ENCODE measurements around the gene PGAP2. TPM values are rescaled to one million over a fixed set of nuclear protein-coding genes. Genes with fewer than 3 reads are reported as not detected.
"Not testable (repeated sequence)": the region's sequence is repeated elsewhere in the genome, so short reads cannot be mapped to it uniquely, and the experiment has no call there.

Gene PGAP2
- total RNA-seq, 2 donors from 2014 or later: 17.8 to 19.3 TPM

DNA sequence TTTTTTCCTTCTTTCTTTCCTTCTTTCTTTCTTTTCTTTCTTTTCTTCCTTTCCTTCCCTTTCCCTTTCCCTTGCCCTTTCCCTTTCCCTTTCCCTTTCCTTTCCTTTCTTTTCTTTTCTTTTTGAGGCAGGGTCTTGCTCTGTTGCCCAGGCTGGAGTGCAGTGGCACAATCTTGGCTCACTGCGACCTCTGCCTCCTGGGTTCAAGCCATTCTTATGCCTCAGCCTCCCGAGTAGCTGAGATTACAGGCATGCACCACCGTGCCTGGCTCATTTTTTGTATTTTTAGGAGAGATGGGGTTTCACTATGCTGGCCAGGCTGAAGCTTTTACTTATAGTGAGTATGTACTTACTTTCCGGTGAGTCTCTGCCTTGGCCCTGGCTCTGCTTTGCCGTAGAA, 6.5 kb downstream of the PGAP2 start:
- Mint-ChIP-seq H3K4me1 (peaks cover 15% of the 10 kb centered on the region), H3K27ac (peak overlapping the region; percentile 27)
- H3K27me3 Mint-ChIP-seq: not testable (repeated sequence)

DNA sequence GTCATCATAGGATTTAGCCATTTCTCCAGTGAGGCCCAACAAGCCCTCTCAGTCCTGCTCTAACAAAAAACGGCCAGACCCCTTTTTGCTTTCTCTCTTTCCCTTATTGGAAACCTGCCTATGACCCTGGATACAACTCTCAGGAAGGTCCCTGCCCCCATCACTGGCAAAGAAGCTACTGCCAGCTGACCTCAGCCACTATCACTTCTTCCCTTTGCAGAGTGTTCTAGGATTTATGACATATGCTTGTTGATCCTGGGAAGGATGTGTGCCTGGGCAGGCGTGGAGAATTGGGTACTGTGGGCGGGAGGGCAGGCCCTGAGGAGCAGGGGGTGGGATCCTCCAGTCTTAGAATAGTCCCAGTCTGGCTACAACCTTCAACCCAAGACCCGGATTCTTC, 7.5 kb downstream of the PGAP2 start:
- Mint-ChIP-seq H3K4me3 (no peak overlapping the region), H3K36me3 (ENCODE audit: low read depth) (peaks cover 3% of the 10 kb centered on the region), H3K27me3 (no peaks in the 10 kb centered on the region), H3K27ac (no peak overlapping the region), H3K4me1 (peaks cover 15% of the 10 kb centered on the region)
- no peaks in the 10 kb centered on the region for H3K9me3 ChIP-seq (ENCODE audit: control insufficient read depth, low read length, poor library complexity, severe bottlenecking)
- DNase-seq: no peak
- no peak for ATAC-seq

More for the DNA sequence above, 6.5 kb downstream of the PGAP2 start:
- not testable (repeated sequence) for H3K4me3 Mint-ChIP-seq; H3K9me3 ChIP-seq (ENCODE audit: control insufficient read depth, low read length, poor library complexity, severe bottlenecking); ATAC-seq; H3K36me3 Mint-ChIP-seq (ENCODE audit: low read depth); DNase-seq

DNA sequence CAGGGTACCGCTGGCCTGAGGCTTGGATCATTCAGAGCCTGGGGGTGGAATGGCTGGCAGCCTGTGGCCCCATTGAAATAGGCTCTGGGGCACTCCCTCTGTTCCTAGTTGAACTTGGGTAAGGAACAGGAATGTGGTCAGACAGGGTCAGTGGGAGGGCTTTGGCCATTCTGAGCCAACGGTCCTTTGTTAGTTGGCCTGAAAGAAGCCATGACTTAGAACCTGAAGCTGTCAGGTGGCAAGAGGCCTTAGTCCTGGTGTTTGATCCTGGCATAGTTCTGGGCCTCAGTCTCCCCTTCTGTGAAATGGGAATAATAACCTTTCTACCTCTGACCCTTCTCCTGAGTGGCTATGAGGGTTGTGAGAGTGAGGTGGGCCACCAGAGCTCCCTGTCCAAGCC, 8.3 kb downstream of the PGAP2 start:
- H3K9me3 ChIP-seq (ENCODE audit: control insufficient read depth, low read length, poor library complexity, severe bottlenecking): no peaks in the 10 kb centered on the region
- H3K36me3 Mint-ChIP-seq (ENCODE audit: low read depth): peaks cover 3% of the 10 kb centered on the region
- H3K27me3 Mint-ChIP-seq: no peaks in the 10 kb centered on the region
- no peak for ATAC-seq
- no peak for DNase-seq
- H3K4me3 Mint-ChIP-seq: no peak overlapping the region
- H3K27ac Mint-ChIP-seq: no peak overlapping the region
- peaks cover 14% of the 10 kb centered on the region for H3K4me1 Mint-ChIP-seq

DNA sequence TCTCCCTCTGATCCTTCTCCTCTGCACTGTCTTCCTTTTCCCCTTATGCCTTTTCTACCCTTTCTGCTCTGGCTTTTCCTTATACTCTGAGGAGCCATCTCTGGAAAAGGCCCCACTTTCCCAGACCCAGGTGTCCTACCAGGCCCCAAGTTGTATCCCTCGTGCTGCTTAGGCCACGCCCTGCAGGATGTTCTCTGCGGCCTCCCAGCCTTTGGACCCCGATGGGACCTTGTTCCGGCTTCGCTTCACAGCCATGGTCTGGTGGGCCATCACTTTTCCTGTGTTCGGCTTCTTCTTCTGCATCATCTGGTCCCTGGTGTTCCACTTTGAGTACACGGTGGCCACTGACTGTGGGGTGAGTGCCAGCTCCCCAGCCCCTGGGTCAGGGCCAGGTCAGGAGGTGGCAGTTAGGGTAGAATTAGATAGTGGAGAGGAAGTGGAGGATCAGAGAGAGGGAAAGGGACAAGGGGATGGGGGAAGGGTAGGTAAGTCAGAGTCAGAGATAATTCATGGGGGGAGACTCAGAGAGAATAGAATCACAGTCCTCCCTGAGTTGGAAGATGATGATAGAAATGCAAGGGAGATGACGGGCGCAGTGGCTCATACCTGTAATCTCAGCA, 8.9 kb downstream of the PGAP2 start:
- H3K36me3 Mint-ChIP-seq (ENCODE audit: low read depth): peaks cover 3% of the 10 kb centered on the region
- peak overlapping the region; percentile 57 for H3K27ac Mint-ChIP-seq
- peaks cover 10% of the 10 kb centered on the region for H3K4me1 Mint-ChIP-seq
- no peak overlapping the region for H3K4me3 Mint-ChIP-seq
- H3K27me3 Mint-ChIP-seq: no peaks in the 10 kb centered on the region
- no peaks in the 10 kb centered on the region for H3K9me3 ChIP-seq (ENCODE audit: control insufficient read depth, low read length, poor library complexity, severe bottlenecking)
- ATAC-seq (no peak), DNase-seq (no peak)

DNA sequence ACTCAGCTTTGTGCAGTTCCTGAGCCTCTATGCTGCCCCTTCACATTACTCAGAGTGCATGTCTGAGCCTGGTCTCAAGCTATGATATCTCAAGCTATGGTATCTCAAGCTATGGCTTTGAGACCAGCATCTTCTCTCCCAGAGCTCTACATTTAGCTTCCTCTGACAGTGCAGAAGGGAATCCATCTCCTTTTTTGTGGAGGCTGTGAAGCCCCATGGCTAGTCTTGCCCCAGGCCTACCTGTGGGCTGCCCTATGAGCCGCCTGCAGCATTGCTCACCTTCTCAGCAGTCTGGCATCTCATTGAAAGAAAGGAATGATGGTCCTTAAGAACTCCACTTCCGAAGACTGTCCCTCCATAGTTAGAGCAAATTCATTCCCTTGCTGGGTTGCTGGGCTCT, 12.6 kb downstream of the PGAP2 start:
- Mint-ChIP-seq H3K4me3 (no peak overlapping the region), H3K36me3 (ENCODE audit: low read depth) (no peaks in the 10 kb centered on the region), H3K27ac (no peak overlapping the region), H3K27me3 (no peaks in the 10 kb centered on the region), H3K4me1 (peaks cover 23% of the 10 kb centered on the region)
- H3K9me3 ChIP-seq (ENCODE audit: control insufficient read depth, low read length, poor library complexity, severe bottlenecking): no peaks in the 10 kb centered on the region
- DNase-seq: no peak
- no peak for ATAC-seq

DNA sequence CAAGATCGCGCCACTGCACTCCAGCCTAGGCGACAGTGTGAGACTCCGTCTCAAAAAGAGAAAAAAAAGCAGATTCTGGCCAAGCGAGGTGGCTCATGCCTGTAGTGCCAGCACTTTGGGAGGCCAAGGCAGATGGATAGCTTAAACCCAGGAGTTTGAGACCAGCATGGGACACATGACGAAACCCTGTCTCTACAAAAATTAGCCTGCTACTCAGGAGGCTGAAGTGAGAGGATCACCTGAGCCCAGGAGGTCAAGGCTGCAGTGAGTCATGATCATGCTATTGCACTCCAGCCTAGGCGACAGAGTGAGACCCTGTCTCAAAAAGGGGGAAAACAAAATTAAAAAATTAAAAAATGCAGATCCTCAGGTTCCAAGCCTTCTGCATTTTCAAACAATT, 14.0 kb downstream of the PGAP2 start:
- H3K4me3 Mint-ChIP-seq: no peak overlapping the region
- no peaks in the 10 kb centered on the region for H3K9me3 ChIP-seq (ENCODE audit: control insufficient read depth, low read length, poor library complexity, severe bottlenecking)
- H3K27ac Mint-ChIP-seq: no peak overlapping the region
- DNase-seq (no peak), ATAC-seq (no peak)
- no peaks in the 10 kb centered on the region for H3K36me3 Mint-ChIP-seq (ENCODE audit: low read depth)
- H3K27me3 Mint-ChIP-seq: no peaks in the 10 kb centered on the region
- peaks cover 23% of the 10 kb centered on the region for H3K4me1 Mint-ChIP-seq

DNA sequence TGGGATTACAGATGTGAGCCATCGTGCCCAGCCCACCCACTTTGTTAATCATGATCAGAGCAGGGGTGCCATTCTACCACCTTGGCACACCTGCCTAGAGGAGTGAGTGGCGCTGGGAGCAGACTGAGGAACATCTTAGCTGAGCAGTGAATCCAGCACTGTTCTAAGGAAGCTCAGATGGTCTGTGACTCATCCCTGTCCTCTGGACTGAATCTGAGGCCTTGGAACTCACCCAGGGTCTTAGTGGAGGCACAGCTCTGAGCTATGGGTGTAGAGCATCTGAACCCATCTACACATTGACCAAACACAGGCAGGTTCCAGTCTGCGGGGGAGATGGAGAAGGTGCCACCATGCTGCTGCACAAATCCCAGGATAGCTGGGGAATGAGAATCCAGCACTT, 14.9 kb downstream of the PGAP2 start:
- H3K36me3 Mint-ChIP-seq (ENCODE audit: low read depth): no peaks in the 10 kb centered on the region
- no peaks in the 10 kb centered on the region for H3K9me3 ChIP-seq (ENCODE audit: control insufficient read depth, low read length, poor library complexity, severe bottlenecking)
- H3K4me1 Mint-ChIP-seq: peaks cover 31% of the 10 kb centered on the region
- ATAC-seq (no peak), DNase-seq (no peak)
- H3K4me3 Mint-ChIP-seq: no peak overlapping the region
- H3K27me3 Mint-ChIP-seq: no peaks in the 10 kb centered on the region
- no peak overlapping the region for H3K27ac Mint-ChIP-seq

DNA sequence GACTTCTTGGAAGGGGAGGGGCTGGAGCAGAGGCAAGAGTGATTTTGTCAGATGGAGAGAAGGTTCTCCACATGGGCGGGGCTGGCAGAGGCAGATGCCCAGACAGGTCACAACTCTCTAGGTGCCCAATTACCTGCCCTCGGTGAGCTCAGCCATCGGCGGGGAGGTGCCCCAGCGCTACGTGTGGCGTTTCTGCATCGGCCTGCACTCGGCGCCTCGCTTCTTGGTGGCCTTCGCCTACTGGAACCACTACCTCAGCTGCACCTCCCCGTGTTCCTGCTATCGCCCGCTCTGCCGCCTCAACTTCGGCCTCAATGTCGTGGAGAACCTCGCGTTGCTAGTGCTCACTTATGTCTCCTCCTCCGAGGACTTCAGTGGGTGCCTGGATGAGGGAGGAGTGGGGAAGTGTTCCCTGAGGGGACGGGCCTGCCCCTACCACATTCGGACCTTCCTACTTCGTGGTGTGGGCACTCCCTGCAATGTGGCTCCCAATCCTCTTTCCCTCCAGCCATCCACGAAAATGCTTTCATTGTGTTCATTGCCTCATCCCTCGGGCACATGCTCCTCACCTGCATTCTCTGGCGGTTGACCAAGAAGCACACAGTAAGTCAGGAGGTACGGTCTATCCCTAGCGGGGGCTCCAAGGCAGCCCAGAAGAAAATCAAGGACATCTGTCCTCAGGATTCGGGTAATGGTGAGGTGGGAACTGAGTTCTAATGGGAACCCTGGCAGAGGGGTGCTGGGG, 15.6 kb downstream of the PGAP2 start:
- DNase-seq: no peak
- no peak for ATAC-seq
- H3K27me3 Mint-ChIP-seq: no peaks in the 10 kb centered on the region
- no peak overlapping the region for H3K4me3 Mint-ChIP-seq
- H3K4me1 Mint-ChIP-seq: peaks cover 31% of the 10 kb centered on the region
- no peaks in the 10 kb centered on the region for H3K9me3 ChIP-seq (ENCODE audit: control insufficient read depth, low read length, poor library complexity, severe bottlenecking)
- H3K27ac Mint-ChIP-seq: peak overlapping the region; percentile 81
- H3K36me3 Mint-ChIP-seq (ENCODE audit: low read depth): no peaks in the 10 kb centered on the region

DNA sequence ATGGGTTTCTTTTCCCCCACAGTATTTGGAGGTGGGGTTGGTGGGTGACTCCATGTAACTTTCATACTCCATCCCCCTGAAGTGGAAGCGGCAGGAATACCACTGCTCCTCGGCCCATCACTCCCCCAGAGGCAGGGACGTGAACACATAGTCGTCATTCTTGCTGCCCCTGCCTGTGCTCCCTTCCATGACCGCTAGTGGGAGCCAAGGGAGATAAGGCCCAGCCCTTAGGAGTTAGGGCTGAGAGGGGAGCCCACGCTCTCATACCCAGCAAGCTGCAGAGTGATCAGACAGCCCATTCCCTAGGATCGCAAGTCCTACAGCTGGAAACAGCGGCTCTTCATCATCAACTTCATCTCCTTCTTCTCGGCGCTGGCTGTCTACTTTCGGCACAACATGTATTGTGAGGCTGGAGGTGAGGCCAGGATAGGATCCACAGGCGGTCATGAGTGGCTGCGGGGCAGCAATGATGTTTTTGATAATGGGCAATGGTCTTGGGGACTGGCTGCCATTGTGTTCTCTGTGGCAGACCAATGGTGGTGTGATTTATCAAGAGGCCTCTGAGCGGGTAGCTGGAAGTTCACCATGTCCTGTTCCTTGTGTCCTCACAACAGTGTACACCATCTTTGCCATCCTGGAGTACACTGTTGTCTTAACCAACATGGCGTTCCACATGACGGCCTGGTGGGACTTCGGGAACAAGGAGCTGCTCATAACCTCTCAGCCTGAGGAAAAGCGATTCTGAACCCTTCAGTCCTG, 16.5 kb downstream of the PGAP2 start:
- DNase-seq (peak; percentile 55 to 81 (median 64)), ATAC-seq (peak; percentile 95)
- Mint-ChIP-seq H3K4me1 (peaks cover 27% of the 10 kb centered on the region), H3K27me3 (no peaks in the 10 kb centered on the region), H3K36me3 (ENCODE audit: low read depth) (no peaks in the 10 kb centered on the region), H3K4me3 (peak overlapping the region; percentile 25), H3K27ac (peak overlapping the region; percentile 81)
- no peaks in the 10 kb centered on the region for H3K9me3 ChIP-seq (ENCODE audit: control insufficient read depth, low read length, poor library complexity, severe bottlenecking)

DNA sequence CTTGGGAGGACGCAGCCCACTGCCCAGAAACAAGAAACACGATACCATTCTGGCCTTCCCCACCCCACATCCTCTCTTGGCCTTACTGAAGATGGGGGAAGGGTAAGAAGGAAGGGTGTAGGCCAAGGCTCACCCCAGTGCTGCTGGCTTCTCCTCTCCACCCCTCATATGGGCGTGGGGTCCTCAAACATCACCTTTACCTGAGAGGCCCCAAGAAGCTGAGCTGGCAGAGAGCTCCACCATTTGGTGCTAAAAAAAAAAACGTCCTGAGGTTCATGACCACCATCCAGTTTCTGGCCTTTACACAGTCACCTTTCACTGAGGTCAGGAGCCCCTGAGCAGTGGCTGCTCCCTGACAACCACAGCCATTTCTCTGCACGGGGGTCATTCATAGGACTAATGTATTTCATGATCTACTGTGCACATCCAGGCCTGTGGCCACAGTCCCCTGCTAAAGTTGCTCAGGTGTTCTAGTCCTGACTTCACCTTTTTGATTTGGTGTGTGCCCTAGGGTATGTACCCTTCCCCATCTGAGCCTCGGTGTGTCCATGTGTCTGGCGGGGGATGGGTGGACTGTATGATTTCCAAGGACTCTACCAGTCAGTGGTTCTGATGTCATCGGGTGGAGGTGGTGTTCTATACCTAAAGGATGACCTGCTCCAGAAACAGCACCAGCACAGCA, 17.3 kb downstream of the PGAP2 start:
- ATAC-seq (no peak), DNase-seq (no peak)
- Mint-ChIP-seq H3K36me3 (ENCODE audit: low read depth) (no peaks in the 10 kb centered on the region), H3K4me1 (peaks cover 31% of the 10 kb centered on the region), H3K27me3 (no peaks in the 10 kb centered on the region), H3K27ac (peak overlapping the region; percentile 81), H3K4me3 (no peak overlapping the region)
- H3K9me3 ChIP-seq (ENCODE audit: control insufficient read depth, low read length, poor library complexity, severe bottlenecking): no peaks in the 10 kb centered on the region

DNA sequence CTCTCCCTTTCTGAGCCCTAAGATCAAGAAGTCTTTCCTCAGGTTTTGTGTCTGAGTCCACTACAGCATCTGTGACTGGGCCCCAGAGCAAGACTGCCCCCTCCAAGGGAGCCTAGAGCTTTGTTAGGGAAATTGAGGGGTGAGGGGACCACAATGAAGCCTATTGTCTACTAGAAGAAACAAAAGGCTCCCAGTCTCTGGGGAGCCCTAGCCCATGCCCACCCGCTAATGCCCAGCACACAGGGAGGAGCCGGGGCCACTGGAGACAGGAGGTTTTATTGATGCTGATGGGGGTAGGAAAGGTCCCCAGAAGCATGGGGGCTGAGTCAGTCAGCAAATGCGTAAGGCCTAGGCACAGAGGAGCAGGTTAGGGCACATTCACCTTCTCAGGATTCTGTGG, 18.4 kb downstream of the PGAP2 start:
- Mint-ChIP-seq H3K4me3 (no peak overlapping the region), H3K27me3 (no peaks in the 10 kb centered on the region), H3K36me3 (ENCODE audit: low read depth) (no peaks in the 10 kb centered on the region), H3K4me1 (peaks cover 41% of the 10 kb centered on the region), H3K27ac (peak overlapping the region; percentile 81)
- no peak for ATAC-seq
- H3K9me3 ChIP-seq (ENCODE audit: control insufficient read depth, low read length, poor library complexity, severe bottlenecking): no peaks in the 10 kb centered on the region
- DNase-seq: no peak

DNA sequence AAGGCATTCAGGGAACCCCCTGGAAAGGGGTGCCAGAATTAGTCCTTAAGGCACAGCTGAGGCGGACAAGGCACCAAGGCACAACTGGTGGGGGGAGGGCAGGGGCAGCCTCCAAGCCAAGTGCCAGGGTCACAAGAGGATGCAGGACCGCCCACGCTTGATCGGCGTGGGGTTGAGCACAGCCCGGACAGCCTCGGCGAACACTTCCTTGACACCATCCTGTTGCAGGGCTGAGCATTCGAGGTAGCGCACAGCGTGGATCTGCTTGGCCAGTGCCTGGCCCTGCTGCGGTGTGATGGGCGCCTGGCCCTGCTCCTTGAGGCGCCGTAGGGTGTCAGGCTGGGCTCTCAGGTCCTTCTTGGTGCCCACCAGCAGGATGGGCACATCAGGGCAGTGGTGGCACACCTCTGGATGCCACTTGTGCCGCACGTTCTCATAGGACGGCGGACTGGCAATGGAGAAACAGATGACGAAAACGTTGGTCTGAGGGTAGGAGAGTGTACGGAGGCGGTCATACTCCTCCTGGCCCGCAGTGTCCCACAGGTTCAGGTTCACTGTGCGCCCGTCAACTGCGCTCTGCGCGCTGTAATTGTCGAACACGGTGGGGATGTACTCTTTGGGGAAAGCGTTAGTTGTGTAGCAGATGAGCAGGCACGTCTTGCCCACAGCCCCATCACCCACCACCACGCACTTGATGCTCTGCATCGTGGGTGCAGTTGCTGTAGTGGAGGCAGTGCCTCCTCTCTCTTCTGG, 19.2 kb downstream of the PGAP2 start:
- H3K9me3 ChIP-seq (ENCODE audit: control insufficient read depth, low read length, poor library complexity, severe bottlenecking): no peaks in the 10 kb centered on the region
- ATAC-seq (no peak), DNase-seq (no peak)
- Mint-ChIP-seq H3K27me3 (no peaks in the 10 kb centered on the region), H3K4me3 (no peak overlapping the region), H3K27ac (peak overlapping the region; percentile 29), H3K4me1 (peaks cover 48% of the 10 kb centered on the region), H3K36me3 (ENCODE audit: low read depth) (no peaks in the 10 kb centered on the region)

Measured in T-helper 17 cell (primary cell).